ENCODE data around the gene LRRC37B.
"Not testable (repeated sequence)": the region's sequence is repeated elsewhere in the genome, so short reads cannot be mapped to it uniquely, and the experiment has no call there.

LRRC37B gene

DNA sequence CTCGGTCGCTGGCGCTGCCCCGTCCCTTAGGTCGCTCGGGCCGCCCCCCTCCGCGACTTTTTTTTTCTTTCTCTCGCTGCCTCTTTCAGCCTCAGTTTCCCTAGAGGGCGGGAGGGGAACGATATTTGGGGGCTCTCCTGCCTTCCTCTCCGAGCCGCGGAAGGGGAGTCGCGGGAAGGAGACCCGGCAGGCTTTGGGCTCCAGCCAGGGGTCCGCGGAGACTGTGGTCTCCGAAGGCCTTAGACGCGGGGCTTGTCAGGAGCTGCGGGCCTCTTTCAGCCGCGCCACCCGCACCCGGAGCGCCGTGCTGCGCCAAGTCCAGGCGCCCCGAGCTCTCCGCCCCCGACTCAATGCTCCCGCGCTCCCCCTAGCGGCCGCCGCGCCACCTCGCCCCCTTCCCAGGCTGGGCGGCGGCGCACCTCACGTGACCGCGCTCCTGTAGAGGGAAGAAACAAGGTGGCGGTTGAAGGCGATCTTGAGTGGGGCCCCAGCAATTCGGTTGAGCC is at the start of gene LRRC37B:
LRRC37B (plus strand) TSS at position 427 of the 506 bp plus-strand sequence. CDS start 14,010 bp downstream, outside the sequence.
- DNase-seq: peak; percentile 94

GRCh38 chr17:31964131-31964530 is 43.1 kb upstream of the LRRC37B start:
- DNase-seq: not testable (repeated sequence)

DNA sequence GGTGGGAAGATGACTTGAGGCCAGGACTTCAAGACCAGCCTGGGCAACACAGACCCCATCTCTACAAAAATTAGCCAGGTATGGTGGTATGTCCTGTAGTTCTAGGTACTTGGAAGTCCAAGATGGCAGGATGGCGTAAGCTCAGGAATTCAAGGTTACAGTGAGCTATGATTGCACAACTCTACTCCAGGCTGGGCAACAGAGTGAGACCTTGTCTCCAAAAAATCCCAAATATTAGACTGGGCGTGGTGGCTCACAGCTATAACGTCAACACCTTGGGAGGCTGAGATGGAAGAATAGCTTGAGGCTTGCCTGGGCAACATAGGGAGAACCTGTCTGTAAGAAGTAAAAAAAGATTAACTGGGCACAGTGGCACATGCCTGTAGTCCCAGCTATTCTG is 39.5 kb upstream of the LRRC37B start:
- DNase-seq: no peak

- DNase-seq: not testable (repeated sequence)
Measured at GRCh38 chr17:31970416-31970815, 36.8 kb upstream of the LRRC37B start.

DNA sequence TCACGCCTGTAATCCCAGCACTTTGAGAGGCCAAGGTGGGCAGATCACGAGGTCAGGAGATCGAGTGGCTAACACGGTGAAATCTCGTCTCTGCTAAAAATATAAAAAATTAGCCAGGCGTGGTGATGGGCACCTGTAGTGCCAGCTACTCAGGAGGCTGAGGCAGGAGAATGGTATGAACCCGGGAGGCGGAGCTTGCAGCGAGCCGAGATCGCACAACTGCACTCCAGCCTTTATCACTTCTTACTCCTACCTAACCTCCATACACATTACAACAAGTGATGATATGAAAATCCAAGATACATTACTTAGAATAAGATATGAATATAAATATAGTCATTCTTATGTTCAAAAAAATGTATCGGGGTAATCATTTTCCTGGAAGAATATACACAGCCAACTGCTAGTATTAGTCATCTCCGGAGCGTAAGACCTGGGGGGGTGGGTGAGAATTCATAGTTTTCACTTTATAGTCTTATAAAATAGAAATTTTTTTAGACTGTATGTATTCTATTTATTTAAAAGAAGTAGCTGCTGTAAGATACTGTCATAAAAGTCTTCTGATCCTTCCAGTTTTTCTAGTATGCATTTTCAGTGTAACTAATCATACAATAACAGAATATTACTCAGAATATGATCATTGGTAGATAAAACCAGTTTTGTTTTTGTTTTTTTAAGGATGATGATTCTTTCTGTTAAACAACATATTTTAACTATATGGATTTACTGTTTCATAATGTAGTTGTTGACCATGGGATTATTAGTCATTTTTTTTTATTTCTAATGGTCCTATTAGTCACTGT is 32.7 kb upstream of the LRRC37B start:
- not testable (repeated sequence) for DNase-seq

DNA sequence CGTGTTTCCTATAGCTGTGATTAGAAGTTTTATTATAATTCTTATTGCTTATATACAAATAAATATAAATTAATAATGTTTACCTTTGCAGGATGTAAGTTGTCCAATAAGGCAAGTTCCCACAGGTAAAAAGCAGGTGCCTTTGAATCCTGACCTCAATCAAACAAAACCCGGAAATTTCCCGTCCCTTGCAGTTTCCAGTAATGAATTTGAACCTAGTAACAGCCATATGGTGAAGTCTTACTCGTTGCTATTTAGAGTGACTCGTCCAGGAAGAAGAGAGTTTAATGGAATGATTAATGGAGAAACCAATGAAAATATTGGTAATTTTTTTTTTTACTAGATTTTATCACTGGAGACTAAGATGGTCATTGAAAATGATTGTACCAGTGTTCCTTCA is 31.8 kb upstream of the LRRC37B start:
- DNase-seq: not testable (repeated sequence)

DNA sequence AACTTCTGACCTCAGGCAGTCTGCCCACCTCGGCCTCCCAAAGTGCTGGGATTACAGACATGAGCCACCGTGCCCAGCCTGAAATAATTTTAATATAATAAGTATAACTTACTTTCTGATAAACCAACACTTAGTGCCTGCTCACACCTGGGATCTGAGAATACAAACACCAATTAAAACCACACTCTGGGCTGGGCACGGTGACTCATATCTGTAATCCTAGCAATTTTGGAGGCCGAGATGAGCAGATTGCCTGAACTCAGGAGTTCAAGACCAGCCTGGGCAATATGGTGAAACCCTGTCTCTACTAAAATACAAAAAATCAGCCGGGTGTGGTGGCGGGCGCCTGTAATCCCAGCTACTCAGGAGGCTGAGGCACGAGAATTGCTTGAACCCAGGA is 15.4 kb upstream of the LRRC37B start:
- not testable (repeated sequence) for DNase-seq

- no peak for DNase-seq
Measured at GRCh38 chr17:31997005-31997404, 10.2 kb upstream of the LRRC37B start.

GRCh38 chr17:32007463-32008298 is 498 bp downstream of the LRRC37B start:
- peak; percentile 80 for DNase-seq

DNA sequence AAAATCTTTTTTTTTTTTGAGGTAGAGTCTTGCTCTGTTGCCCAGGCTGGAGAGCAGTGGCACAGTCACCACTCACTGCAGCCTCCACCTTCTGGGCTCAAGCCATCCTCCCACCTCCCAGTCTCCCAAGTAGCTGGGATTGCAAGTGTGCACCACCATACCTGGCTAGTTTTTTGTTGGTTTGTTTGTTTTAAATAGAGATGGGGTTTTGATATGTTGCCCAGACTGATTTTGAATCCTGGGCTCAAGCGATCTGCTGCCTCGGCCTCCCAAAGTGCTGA is 2.0 kb downstream of the LRRC37B start:
- DNase-seq: no peak

DNA sequence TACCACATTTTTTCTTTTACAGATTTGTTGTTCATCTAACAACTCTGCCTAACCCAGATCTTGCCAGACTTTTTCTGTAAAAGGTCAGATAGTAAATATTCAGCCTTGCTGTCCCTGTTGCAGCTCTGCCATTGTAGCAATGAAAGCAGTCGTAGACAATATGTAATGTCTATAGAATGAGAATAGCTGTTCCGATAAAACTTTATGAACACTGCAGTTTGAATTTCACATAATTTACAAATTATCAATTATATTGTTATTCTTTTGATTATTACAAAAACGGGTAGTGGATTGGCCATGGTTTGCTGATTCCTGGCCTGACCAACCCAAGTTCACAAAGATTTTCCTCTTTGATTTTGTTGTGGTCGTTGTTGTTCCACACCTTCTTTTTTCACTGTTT is 2.9 kb downstream of the LRRC37B start:
- DNase-seq: no peak

DNA sequence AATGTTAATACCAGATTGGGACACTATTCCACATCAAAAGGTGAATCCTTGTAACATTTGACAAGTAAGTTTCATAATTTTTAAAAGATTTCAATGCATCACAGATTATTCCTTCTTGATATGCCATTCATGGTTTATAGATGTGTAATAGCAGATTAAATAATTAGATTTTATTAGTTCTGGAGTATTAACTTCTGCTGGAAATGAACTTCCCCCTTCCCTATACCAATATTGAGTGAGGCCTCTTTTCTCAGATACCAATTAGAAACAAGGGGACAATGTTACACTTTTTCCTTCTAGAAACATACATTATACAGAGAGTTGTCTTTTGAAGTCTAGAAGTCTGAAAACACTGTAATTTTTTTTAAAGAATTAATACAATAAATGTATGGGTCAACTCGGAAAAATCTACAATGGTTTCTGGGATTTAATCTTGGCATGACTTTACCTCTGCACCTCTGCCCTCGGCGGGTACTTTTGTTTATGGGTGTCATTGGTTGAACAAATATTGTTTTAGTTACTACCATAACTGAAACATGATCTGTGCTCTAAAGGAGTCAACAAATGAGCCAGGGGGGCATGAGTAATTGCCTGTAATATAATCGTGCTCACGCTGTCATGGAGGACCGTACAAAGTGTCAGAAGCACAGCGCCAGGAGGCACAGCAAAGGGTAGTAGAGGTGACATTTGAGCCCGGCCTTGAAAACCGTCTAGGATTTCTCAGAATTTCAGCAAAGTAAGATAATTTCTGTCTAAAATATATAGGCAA is 8.2 kb downstream of the LRRC37B start:
- no peak for DNase-seq

DNA sequence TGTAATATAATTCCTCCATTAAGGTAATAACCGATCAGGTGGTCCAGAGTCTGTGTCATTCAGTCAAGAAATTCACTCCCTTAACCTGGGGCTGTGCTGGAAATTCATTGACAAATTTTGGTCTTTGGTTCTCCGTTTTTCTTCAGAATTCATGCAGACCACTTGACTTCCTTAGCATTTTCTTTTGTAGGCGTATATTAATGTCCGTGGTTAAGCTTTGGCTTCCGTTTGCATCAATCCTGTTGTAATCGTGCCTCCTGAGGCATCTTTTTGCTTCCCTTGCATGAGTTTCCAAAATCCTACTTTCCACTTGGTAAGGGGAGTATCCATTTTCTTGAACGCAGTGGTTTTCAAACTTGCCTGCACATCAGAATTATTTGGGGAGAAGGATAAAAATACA is 9.0 kb downstream of the LRRC37B start:
- peak; percentile 55 for DNase-seq

- no peak for DNase-seq
Measured at GRCh38 chr17:32019228-32019627, 12.0 kb downstream of the LRRC37B start.

DNA sequence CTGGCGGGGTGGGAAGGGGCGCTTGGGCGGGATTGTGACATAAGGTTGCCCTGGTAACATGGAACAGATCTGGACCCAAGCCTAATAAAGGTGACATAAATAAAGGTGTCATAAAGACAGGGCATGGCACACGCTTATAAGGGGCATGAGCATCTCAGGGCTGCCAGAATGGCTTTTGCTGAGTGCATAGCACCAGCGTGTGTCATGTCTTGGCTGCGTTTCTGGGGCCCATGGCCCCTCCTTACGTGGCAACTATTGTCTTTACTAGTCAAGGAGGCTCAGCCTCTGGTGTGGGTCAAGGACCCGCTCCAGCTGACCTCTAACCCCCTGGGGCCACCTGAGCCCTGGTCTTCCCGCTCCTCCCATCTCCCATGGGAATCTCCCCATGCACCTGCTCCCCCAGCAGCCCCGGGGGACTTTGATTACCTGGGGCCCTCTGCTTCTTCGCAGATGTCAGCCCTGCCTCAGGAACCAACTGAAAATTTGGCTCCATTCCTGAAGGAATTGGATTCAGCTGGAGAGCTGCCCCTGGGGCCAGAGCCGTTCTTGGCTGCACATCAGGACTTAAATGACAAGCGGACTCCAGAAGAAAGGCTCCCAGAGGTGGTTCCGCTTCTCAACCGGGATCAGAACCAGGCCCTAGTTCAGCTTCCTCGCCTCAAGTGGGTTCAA is 13.9 kb downstream of the LRRC37B start:
- DNase-seq: no peak

DNA sequence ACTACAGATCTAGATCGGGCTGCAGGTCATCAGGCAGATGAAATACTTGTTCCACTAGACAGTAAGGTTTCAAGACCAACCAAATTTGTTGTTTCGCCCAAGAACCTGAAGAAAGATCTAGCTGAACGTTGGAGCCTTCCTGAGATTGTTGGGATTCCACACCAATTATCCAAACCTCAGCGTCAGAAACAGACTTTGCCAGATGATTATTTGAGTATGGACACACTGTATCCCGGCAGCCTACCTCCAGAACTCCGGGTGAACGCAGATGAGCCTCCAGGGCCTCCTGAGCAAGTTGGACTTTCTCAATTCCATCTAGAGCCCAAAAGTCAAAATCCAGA is 14.4 kb downstream of the LRRC37B start:
- DNase-seq: no peak

DNA sequence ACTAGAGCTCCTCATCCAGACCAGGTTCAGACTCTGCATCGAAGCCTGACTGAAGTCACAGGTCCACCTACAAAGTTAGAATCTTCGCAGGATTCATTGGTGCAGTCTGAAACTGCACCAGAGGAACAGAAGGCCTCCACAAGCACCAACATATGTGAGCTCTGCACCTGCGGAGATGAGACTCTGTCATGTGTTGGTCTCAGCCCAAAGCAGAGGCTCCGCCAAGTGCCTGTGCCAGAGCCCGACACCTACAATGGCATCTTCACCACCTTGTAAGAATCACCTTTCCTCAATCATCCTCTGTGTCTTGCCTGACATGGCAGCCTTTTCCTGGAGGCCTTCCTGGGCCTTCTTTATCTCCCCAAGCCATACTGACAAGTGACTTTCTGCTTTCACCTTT is 15.4 kb downstream of the LRRC37B start:
- not testable (repeated sequence) for DNase-seq

DNA sequence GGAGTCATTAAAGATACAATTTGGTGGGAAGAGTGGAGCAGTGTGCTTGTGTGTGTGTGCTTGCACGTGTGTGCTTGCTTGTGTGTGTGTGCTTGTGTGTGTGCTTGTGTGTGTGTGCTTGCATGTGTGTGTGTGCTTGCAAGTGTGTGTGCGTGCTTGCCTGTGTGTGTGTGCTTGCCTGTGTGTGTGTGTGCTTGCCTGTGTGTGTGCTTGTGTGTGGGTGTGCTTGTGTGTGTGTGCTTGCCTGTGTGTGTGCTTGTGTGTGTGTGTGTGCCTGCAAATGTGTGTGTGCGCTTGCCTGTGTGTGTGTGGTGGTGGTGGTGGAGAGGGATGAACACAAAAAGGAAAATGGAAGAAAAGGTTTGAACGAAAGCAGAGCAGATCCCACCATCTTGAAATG is 20.1 kb downstream of the LRRC37B start:
- DNase-seq: not testable (repeated sequence)

DNA sequence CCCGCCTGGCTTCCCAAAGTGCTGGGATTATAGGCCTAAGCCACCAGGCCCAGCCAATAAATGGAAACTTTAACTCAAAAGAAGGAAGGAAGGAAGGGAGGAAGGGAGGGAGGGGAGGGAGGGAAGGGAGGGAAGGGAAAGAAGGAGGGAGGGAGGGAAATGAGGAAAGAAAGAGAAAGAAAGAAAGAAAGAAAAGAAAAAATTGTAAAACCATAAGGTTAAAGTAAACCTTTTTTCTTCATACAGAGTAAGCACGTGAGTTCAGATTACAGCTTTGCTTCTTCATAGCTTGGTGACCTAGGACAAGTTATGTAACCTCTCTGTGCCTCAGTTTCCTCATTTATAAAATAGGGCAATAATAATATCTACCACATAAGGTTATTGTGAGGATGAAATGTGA is 26.0 kb downstream of the LRRC37B start:
- DNase-seq: no peak

GRCh38 chr17:32033812-32034211 is 26.6 kb downstream of the LRRC37B start:
- not testable (repeated sequence) for DNase-seq

- not testable (repeated sequence) for DNase-seq
Measured at GRCh38 chr17:32040246-32040645, 33.1 kb downstream of the LRRC37B start.

- not testable (repeated sequence) for DNase-seq
Measured at GRCh38 chr17:32041306-32041875, 34.2 kb downstream of the LRRC37B start.
